ENCODE results near the gene HTRA3.
A peak's percentile ranks its signal among the peaks of the same experiment; 100 is the strongest.

Gene HTRA3

GRCh38 chr4:8320386-8320750 lies 50.8 kb downstream of the HTRA3 start:
- H3K36me3 ChIP-seq: no peaks in the 10 kb centered on the region
- H3K27me3 ChIP-seq: no peaks in the 10 kb centered on the region
- H3K9me3 ChIP-seq: no peaks in the 10 kb centered on the region
- no peak overlapping the region for H3K4me3 ChIP-seq (ENCODE audit: low read depth in 1 of 2, low read length in 1 of 2)
- TF ChIP-seq CTCF (IDR thresholded peaks at IDR 0.05): no peak
- H3K27ac ChIP-seq: peak overlapping the region; percentile 72
- peaks cover 82 to 96% of the 10 kb centered on the region in 2 experiments for H3K4me1 ChIP-seq (ENCODE audit: control insufficient read depth in 1 of 2, insufficient read depth in 1 of 2, low read depth in 1 of 2, low read length in 1 of 2)

GRCh38 chr4:8321220-8321619 lies 51.7 kb downstream of the HTRA3 start:
- peaks cover 79 to 94% of the 10 kb centered on the region in 2 experiments for H3K4me1 ChIP-seq (ENCODE audit: control insufficient read depth in 1 of 2, insufficient read depth in 1 of 2, low read depth in 1 of 2, low read length in 1 of 2)
- H3K36me3 ChIP-seq: no peaks in the 10 kb centered on the region
- H3K9me3 ChIP-seq: no peaks in the 10 kb centered on the region
- H3K27me3 ChIP-seq: no peaks in the 10 kb centered on the region
- no peak overlapping the region for H3K4me3 ChIP-seq (ENCODE audit: low read depth in 1 of 2, low read length in 1 of 2)
- H3K27ac ChIP-seq: peak overlapping the region; percentile 83
- no peak for TF ChIP-seq CTCF (IDR thresholded peaks at IDR 0.05)

- no peak overlapping the region for H3K4me3 ChIP-seq (ENCODE audit: low read depth in 1 of 2, low read length in 1 of 2)
- no peaks in the 10 kb centered on the region for H3K9me3 ChIP-seq
- H3K27me3 ChIP-seq: no peaks in the 10 kb centered on the region
- no peaks in the 10 kb centered on the region for H3K36me3 ChIP-seq
- H3K27ac ChIP-seq: peak overlapping the region; percentile 83
- peaks cover 73 to 89% of the 10 kb centered on the region in 2 experiments for H3K4me1 ChIP-seq (ENCODE audit: control insufficient read depth in 1 of 2, insufficient read depth in 1 of 2, low read depth in 1 of 2, low read length in 1 of 2)
- TF ChIP-seq CTCF (IDR thresholded peaks at IDR 0.05): no peak
Observed at GRCh38 chr4:8321771-8322170, 52.2 kb downstream of the HTRA3 start.

GRCh38 chr4:8322794-8323704 lies 53.5 kb downstream of the HTRA3 start:
- H3K9me3 ChIP-seq: no peaks in the 10 kb centered on the region
- TF ChIP-seq CTCF (IDR thresholded peaks at IDR 0.05): no peak
- peak overlapping the region; percentile 83 for H3K27ac ChIP-seq
- H3K27me3 ChIP-seq: no peaks in the 10 kb centered on the region
- H3K4me1 ChIP-seq (ENCODE audit: control insufficient read depth in 1 of 2, insufficient read depth in 1 of 2, low read depth in 1 of 2, low read length in 1 of 2): peaks cover 66 to 79% of the 10 kb centered on the region in 2 experiments
- H3K36me3 ChIP-seq: no peaks in the 10 kb centered on the region
- H3K4me3 ChIP-seq (ENCODE audit: low read depth in 1 of 2, low read length in 1 of 2): peak overlapping the region in 1 of 2 experiments; percentile 20

GRCh38 chr4:8323947-8324555 lies 54.5 kb downstream of the HTRA3 start:
- Histone ChIP-seq H3K36me3 (no peaks in the 10 kb centered on the region), H3K27me3 (no peaks in the 10 kb centered on the region), H3K9me3 (no peaks in the 10 kb centered on the region), H3K4me3 (ENCODE audit: low read depth in 1 of 2, low read length in 1 of 2) (no peak overlapping the region), H3K27ac (peak overlapping the region; percentile 83), H3K4me1 (ENCODE audit: control insufficient read depth in 1 of 2, insufficient read depth in 1 of 2, low read depth in 1 of 2, low read length in 1 of 2) (peaks cover 56 to 69% of the 10 kb centered on the region in 2 experiments)
- no peak for TF ChIP-seq CTCF (IDR thresholded peaks at IDR 0.05)

Measured in neutrophil (primary cell).